ENCODE data around the gene FANCE. TPM values are rescaled to one million over a fixed set of nuclear protein-coding genes. Genes with fewer than 3 reads are reported as not detected.
A peak's percentile ranks its signal among the peaks of the same experiment; 100 is the strongest.

Gene FANCE
- total RNA-seq, 4 donors from 2014 or later: 4.1 to 6.6 (median 6.2) TPM

DNA sequence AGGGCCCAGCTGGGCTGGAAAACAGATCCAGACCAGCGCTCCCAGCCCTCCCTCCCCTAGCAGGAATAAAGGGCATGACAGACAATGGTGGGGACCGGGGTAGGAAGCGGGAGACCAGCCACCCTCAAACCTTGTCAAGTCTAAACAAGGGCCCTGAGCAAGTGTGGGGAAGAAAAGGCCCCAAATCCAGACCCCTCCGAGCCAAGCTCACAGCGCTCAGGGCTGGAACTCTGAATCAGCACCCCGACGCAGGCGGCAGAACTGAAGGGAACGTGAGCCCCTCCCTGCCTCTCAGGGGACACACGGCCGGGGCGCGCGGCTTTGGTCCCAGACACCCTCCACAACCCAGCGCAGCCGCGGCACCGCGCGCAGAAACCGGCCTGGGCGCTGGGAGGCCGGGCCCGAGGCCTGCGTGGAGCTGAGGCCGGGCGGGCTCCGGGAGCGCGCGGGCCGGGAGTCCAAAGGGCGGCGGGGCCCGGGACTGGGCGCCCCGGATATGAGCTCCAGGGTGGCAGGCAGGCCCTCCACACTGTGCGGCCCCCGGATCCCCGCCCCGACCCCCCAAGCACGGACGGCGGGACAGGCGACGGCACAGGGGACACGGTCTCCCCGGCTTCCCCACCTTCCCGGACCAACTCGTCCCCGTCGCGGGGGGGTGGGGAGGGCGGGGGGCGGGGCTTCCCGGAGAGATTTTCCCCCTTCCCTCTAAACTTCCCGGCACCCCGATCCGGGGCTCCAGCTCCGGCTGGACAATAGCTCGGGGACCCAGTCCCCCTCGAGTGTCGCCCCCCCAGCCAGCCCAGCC is 44.1 kb downstream of the FANCE start:
- Histone ChIP-seq H3K9me3 (no peaks in the 10 kb centered on the region), H3K36me3 (no peaks in the 10 kb centered on the region), H3K27ac (peak overlapping the region; percentile 78 to 90 (median 82)), H3K27me3 (no peaks in the 10 kb centered on the region), H3K4me3 (replicated peaks in 1 of 3) (peak overlapping the region; percentile 35 to 91 (median 89)), H3K4me1 (peaks cover 6 to 56% of the 10 kb centered on the region in 2 donors)
- no peak for TF ChIP-seq POLR2A (IDR thresholded peaks at IDR 0.05)
- TF ChIP-seq, protein P1, sequence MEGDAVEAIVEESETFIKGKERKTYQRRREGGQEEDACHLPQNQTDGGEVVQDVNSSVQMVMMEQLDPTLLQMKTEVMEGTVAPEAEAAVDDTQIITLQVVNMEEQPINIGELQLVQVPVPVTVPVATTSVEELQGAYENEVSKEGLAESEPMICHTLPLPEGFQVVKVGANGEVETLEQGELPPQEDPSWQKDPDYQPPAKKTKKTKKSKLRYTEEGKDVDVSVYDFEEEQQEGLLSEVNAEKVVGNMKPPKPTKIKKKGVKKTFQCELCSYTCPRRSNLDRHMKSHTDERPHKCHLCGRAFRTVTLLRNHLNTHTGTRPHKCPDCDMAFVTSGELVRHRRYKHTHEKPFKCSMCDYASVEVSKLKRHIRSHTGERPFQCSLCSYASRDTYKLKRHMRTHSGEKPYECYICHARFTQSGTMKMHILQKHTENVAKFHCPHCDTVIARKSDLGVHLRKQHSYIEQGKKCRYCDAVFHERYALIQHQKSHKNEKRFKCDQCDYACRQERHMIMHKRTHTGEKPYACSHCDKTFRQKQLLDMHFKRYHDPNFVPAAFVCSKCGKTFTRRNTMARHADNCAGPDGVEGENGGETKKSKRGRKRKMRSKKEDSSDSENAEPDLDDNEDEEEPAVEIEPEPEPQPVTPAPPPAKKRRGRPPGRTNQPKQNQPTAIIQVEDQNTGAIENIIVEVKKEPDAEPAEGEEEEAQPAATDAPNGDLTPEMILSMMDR (IDR thresholded peaks at IDR 0.05): no peak
- WGBS, 2 donors: 4 to 5% methylated on average over 13 to 15 of the region's 63 CpGs
- DNase-seq: peak; percentile 53 to 54
- intact Hi-C loops (cut with DNase I): no loop called here

DNA sequence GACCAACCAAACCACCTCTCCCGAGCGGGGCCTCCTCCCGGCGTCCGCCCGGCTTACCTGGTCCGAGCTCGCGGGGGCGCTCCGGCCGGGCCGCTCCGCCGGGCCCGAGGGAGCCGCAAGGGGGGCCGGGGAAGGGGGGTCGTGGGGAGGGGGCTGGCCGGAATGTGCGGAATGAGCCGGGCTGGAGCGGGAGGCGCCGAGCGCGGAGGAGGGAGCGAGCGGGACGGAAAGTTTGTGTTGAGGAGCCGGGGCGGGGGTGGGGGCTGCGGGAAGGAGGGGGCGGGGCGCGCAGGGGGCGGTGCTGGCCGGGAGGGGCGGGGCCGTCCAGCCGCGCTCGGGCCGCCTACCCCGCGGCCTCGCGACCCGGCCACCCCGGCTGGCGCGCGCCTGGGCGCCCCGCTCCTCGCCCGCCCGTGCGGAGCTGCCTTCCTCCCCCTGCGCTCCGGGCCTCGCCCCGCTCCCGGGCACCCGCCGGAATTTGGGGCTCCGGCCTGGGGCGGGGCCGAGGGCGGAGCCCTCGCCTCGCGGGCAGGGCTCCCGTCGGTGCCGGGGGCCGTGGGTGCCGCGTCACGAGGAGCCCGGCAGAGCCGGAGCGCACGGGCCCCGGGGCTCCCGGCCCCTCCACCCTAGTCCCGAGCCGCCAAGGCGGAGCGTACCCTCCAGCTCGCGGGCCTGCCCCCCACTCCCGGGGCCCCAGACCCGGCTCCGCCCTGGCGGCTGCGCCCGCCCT is 44.9 kb downstream of the FANCE start, which contains the start of gene TEAD3:
TEAD3 (minus strand) TSS at position 239 of the 730 bp plus-strand sequence.
- intact Hi-C loops (cut with DNase I): no loop called here
- Histone ChIP-seq H3K4me3 (replicated peaks in 1 of 3) (peak within 1 kb of the TSS; percentile 63 to 91 (median 89)), H3K27me3 (no peaks in the 10 kb centered on the region), H3K9me3 (no peaks in the 10 kb centered on the region), H3K4me1 (peaks cover 6 to 48% of the 10 kb centered on the region in 2 donors), H3K36me3 (no peaks in the 10 kb centered on the region), H3K27ac (peak within 1 kb of the TSS; percentile 78 to 93 (median 82))
- TF ChIP-seq, protein P1 (IDR thresholded peaks at IDR 0.05): no peak
- TF ChIP-seq POLR2A (IDR thresholded peaks at IDR 0.05): peak in 1 of 2 donors; percentile 60
- DNase-seq: peak; percentile 57 to 65
- WGBS, 2 donors: 0 to 1% methylated on average over 7 to 29 of the region's 98 CpGs

DNA sequence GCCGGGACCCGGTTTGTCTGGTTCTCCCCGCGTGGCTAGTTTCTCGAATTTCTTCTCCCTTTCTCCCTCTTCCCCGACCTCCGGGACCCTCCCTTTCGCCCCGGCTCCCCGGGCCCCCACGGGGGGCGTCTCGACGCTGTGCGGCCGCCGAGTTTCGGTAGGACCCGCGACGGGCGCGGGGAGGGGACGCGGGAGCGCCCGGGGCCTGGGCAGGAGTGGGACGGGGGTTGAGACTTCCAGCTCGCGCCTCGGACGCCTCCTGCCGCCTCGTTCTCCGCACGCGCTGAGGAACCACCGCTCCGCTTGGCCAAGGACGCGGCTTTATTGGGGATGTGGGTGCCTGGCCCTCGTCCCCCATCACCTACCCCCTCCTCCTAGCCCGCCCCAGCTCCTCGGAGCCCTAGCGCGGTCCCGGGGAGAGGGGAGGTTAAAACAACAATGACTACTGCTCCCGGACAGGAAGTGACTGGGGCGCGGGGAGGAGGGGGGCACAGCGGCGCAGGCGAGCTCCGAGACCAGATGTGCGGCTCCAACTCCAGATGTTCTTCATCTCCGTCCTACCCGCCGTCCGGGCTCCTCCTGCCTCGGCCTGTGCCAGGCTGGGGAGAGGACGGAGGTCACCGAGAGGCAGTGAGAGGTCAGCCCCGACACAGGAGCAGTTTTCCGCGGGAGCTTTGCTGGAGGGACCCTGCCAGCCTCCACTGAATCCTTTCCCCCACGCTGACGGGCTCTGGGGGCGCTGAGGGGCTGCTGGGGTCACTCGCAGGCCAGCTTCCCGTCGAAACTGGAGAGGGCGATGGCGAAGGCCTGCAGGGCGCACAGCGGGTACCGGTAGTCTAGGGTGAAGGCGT is 45.7 kb downstream of the FANCE start:
- Histone ChIP-seq H3K4me1 (peaks cover 6 to 40% of the 10 kb centered on the region in 2 donors), H3K9me3 (no peaks in the 10 kb centered on the region), H3K27ac (peak overlapping the region; percentile 58 to 93 (median 80)), H3K36me3 (no peaks in the 10 kb centered on the region), H3K27me3 (no peaks in the 10 kb centered on the region), H3K4me3 (replicated peaks in 1 of 3) (peak overlapping the region; percentile 31 to 91 (median 63))
- 5 to 7% methylated on average over 33 to 39 of the region's 77 CpGs for WGBS, 2 donors
- TF ChIP-seq, protein P1 (IDR thresholded peaks at IDR 0.05): no peak
- TF ChIP-seq POLR2A (IDR thresholded peaks at IDR 0.05): no peak
- intact Hi-C loops (cut with DNase I): no loop called here
- DNase-seq: peak; percentile 51 to 66

DNA sequence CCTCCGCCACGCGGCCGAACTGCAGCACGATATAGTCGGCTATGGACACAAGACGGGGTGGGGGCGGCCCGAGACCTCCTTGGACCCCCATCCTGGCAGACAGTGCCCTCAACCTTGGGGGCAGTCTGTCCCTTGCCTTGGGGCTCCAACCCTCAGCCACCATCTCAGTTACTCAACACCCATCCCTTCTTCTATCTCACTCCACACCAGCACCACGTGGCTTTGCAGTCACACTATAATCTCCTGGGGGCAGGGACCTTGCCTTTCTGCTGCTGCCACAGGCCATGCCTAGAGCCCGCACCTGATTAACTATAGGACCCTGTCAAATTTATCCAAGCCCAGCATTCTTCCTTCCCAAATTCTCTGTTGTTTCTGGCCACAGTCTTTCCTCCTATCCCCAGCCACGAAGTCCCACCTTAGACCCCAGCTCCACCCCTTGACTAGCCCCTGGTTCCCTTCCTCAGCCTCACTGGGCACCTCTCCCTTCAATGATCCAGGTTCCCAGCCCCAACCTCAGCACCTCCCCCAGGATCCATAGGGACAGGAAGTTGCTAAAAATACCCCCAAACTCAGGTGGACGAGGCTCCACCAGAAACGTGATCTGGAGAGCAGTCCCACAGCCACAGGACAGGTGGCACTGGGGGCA is 46.4 kb downstream of the FANCE start:
- 53 to 59% methylated on average over 10 to 11 of the region's 14 CpGs for WGBS, 2 donors

More for the DNA sequence above, 46.4 kb downstream of the FANCE start:
- DNase-seq: no peak
- Histone ChIP-seq H3K36me3 (no peaks in the 10 kb centered on the region), H3K4me1 (peaks cover 6 to 35% of the 10 kb centered on the region in 2 donors), H3K9me3 (no peaks in the 10 kb centered on the region), H3K27ac (no peak overlapping the region), H3K27me3 (no peaks in the 10 kb centered on the region), H3K4me3 (replicated peaks in 1 of 3) (no peak overlapping the region)
- no peak for TF ChIP-seq POLR2A (IDR thresholded peaks at IDR 0.05)
- TF ChIP-seq, protein P1 (IDR thresholded peaks at IDR 0.05): no peak
- intact Hi-C loops (cut with DNase I): no loop called here
